Spinal cord (tissue), 10 donors: ENCODE results near the gene CRBN. TPM values are rescaled to one million over a fixed set of nuclear protein-coding genes. Genes with fewer than 3 reads are reported as not detected.
A peak's percentile ranks its signal among the peaks of the same experiment; 100 is the strongest.

Experiments
- DNase-seq, 6 donors: peaks; one replicate each; pipeline versions ENCODE4 v3.0.0 to v3.0.0-alpha.2; 2013 to 2015; ENCODE audit warnings: low spot score in 6 of 6, low read depth in 4 of 6
- H3K27ac ChIP-seq: one replicate; pipeline ENCODE4 v1.5.1; 2013; ENCODE audit warnings: low read depth, low read length, control low read depth
- H3K27me3 ChIP-seq: one replicate; pipeline ENCODE4 v1.6.1; 2013; ENCODE audit warnings: low read length; ENCODE audit not compliant: control insufficient read depth, insufficient read depth
- H3K36me3 ChIP-seq: one replicate; pipeline ENCODE4 v1.6.1; 2013; ENCODE audit warnings: low read length; ENCODE audit not compliant: control insufficient read depth, insufficient read depth
- H3K4me1 ChIP-seq: one replicate; pipeline ENCODE4 v1.6.1; 2013; ENCODE audit warnings: low read length; ENCODE audit not compliant: control insufficient read depth, insufficient read depth
- H3K4me3 ChIP-seq: one replicate; pipeline ENCODE4 v1.5.1; 2013; ENCODE audit warnings: low read depth, low read length, control low read depth
- H3K9me3 ChIP-seq: one replicate; pipeline ENCODE4 v1.6.1; 2013; ENCODE audit warnings: low read length; ENCODE audit not compliant: control insufficient read depth, insufficient read depth
- WGBS: methylation state at CpG from one replicate; pipeline ENCODE4 v1.1.5; 2013; ENCODE audit warnings: missing lambda C conversion rate; ENCODE audit not compliant: insufficient coverage; 5-methylcytosine and 5-hydroxymethylcytosine counted together
- polyA plus RNA-seq, 2 donors: library from polyadenylated mRNA; unstranded; fragments of 120-200 nt; gene quantifications; one replicate each; pipeline ENCODE4 v1.2.1, GENCODE V29; 2013; ENCODE audit not compliant: insufficient read length in 2 of 2
- total RNA-seq, 2 donors: library from RNA; depleted of rRNA in 1 of 2; stranded (reverse); fragments of 120-200 nt in 1 of 2; fragments of >200 nt in 1 of 2; gene quantifications; one replicate each; pipeline versions ENCODE4 v1.2.3 to v1.2.4, GENCODE V29; 2013 to 2014
- donor health status: healthy.

CRBN gene
- total and polyA plus RNA-seq, 4 donors: 54.2 to 170 (median 75.2) TPM

GRCh38 chr3:3151513-3151912 lies 28.0 kb downstream of the CRBN start:
- no peaks in the 10 kb centered on the region for H3K9me3 ChIP-seq
- no peaks in the 10 kb centered on the region for H3K27me3 ChIP-seq
- no CpG with 5 or more reads among the region's 1 CpG for WGBS
- H3K36me3 ChIP-seq: peaks cover 4% of the 10 kb centered on the region
- no peaks in the 10 kb centered on the region for H3K4me1 ChIP-seq
- no peak for DNase-seq
- H3K27ac ChIP-seq: no peak overlapping the region
- H3K4me3 ChIP-seq: no peak overlapping the region

DNA sequence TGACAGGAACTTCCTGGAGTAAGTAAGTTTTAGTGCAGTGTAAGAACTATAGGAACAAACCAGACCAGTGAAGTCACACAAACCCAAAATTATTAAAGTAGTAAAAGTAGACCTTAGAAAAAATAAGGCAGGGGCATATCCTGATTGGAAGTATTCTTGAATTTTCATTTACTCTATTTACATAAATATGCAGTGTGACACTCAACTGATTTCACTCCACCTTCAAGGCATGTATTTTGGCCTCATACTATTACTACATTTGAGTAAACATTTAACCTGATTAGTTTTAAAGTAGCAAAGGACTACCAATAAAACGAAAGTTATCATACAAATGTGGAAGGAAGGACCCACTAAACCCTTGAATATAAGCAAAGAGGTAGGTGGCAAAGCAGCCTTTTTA lies 29.9 kb downstream of the CRBN start:
- Histone ChIP-seq H3K27ac (no peak overlapping the region), H3K27me3 (no peaks in the 10 kb centered on the region), H3K36me3 (peaks cover 4% of the 10 kb centered on the region), H3K4me1 (no peaks in the 10 kb centered on the region), H3K4me3 (no peak overlapping the region), H3K9me3 (no peaks in the 10 kb centered on the region)
- no peak for DNase-seq
- no CpG with 5 or more reads among the region's 1 CpG for WGBS

DNA sequence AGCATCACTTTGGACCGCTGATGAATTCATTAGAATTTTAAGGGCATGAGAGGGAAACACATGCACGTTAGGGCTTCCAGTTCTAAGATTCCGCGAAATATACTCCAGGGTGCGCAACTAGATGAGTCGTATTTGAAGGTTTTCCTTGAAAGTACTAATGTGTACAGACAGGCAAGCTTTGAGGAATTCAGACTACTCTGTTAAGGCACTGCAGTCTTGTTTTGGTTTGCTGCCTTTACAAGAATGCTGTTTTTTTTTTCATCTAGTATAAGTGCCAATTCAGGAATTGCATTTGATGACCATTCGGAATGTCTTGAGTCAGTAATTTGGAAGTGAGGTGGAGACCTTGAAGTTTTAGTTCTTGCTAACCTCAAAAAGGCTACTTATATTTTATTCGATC lies 33.7 kb downstream of the CRBN start:
- peaks cover 8% of the 10 kb centered on the region for H3K36me3 ChIP-seq
- no peaks in the 10 kb centered on the region for H3K4me1 ChIP-seq
- no peak overlapping the region for H3K4me3 ChIP-seq
- whole genome bisulfite sequencing: 81% methylated on average over 5 of the region's 8 CpGs
- no peak for DNase-seq
- H3K9me3 ChIP-seq: no peaks in the 10 kb centered on the region
- no peak overlapping the region for H3K27ac ChIP-seq
- H3K27me3 ChIP-seq: no peaks in the 10 kb centered on the region

- peak overlapping the region; percentile 6 for H3K27ac ChIP-seq
Measured at GRCh38 chr3:3141939-3142338, 37.6 kb downstream of the CRBN start.

GRCh38 chr3:3137526-3137925 lies 42.0 kb downstream of the CRBN start:
- DNase-seq: no peak
- Histone ChIP-seq H3K4me1 (no peaks in the 10 kb centered on the region), H3K4me3 (no peak overlapping the region), H3K9me3 (no peaks in the 10 kb centered on the region), H3K27me3 (no peaks in the 10 kb centered on the region), H3K36me3 (peaks cover 8% of the 10 kb centered on the region), H3K27ac (no peak overlapping the region)
- WGBS: 95% methylated on average over 2 of the region's 6 CpGs

More at GRCh38 chr3:3141939-3142338, 37.6 kb downstream of the CRBN start:
- Histone ChIP-seq H3K4me3 (no peak overlapping the region), H3K36me3 (peaks cover 15% of the 10 kb centered on the region), H3K4me1 (no peaks in the 10 kb centered on the region), H3K27me3 (no peaks in the 10 kb centered on the region), H3K9me3 (no peaks in the 10 kb centered on the region)
- DNase-seq: no peak

GRCh38 chr3:3134750-3135448 lies 44.6 kb downstream of the CRBN start:
- H3K27me3 ChIP-seq: no peaks in the 10 kb centered on the region
- H3K9me3 ChIP-seq: no peaks in the 10 kb centered on the region
- 95% methylated on average over 3 of the region's 4 CpGs for WGBS
- no peaks in the 10 kb centered on the region for H3K4me1 ChIP-seq
- no peak overlapping the region for H3K4me3 ChIP-seq
- DNase-seq: no peak
- H3K36me3 ChIP-seq: peaks cover 10% of the 10 kb centered on the region
- no peak overlapping the region for H3K27ac ChIP-seq

DNA sequence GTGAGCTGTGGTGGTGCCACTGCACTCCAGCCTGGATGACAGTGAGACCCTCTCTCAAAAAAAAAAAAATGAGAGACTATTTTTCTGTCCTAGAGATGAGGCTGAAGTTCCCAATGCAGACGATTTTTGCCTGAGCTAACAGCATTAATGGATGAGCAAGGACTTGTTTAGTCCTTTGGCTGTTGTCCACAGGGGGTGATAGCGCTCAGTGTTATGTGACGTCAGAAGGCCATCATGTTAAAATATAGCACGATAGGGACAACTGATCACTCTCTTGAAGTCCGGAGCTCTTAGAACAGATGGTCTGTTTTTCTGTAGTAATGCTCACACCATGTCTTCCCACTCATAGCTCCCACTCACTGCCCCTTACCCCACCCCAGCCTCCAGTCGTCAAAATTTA lies 46.0 kb downstream of the CRBN start:
- no peak overlapping the region for H3K27ac ChIP-seq
- peaks cover 10% of the 10 kb centered on the region for H3K36me3 ChIP-seq
- no peaks in the 10 kb centered on the region for H3K9me3 ChIP-seq
- peak in 1 of 6 donors; percentile 63 for DNase-seq
- H3K4me1 ChIP-seq: no peaks in the 10 kb centered on the region
- no peaks in the 10 kb centered on the region for H3K27me3 ChIP-seq
- WGBS: 74% methylated on average over 4 of the region's 6 CpGs
- no peak overlapping the region for H3K4me3 ChIP-seq

- Histone ChIP-seq H3K4me1 (peaks cover 17% of the 10 kb centered on the region), H3K27me3 (no peaks in the 10 kb centered on the region), H3K36me3 (peaks cover 10% of the 10 kb centered on the region), H3K27ac (no peak overlapping the region), H3K4me3 (no peak overlapping the region), H3K9me3 (no peaks in the 10 kb centered on the region)
- WGBS: 80% methylated on average over 5 of the region's 5 CpGs
- no peak for DNase-seq
Measured at GRCh38 chr3:3129579-3129978, 49.9 kb downstream of the CRBN start.

DNA sequence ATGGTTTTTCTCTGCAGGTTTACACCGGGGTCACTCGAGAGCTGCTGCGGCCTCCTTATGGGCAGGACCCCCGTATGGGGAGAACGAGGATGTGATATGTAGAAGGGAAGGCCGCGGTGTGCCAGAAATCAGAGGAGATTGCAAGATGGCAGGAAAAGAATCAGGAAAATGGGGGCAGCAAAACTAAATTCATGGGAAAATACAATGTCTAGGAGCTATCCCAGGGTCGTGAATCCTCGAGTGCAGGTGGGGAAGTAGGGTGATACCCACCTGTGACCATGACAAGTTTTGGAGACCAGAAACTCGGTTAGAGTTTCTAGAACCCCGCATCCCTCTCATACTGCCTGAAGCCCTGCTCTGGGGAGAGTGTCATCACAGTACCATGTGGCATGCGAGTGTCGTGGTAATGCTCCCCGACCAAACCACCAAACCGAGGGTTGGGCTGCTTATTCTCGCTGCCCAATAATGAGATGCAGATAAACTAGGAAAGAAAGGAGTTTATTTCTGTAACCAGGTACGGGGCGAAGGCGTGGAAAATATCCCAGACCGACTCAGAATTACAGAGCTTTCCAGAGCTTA lies 52.0 kb downstream of the CRBN start:
- WGBS: 33% methylated on average over 14 of the region's 20 CpGs
- peaks cover 17% of the 10 kb centered on the region for H3K4me1 ChIP-seq
- no peaks in the 10 kb centered on the region for H3K9me3 ChIP-seq
- no peaks in the 10 kb centered on the region for H3K27me3 ChIP-seq
- DNase-seq: no peak
- peaks cover 10% of the 10 kb centered on the region for H3K36me3 ChIP-seq
- peak overlapping the region; percentile 98 for H3K4me3 ChIP-seq
- H3K27ac ChIP-seq: peak overlapping the region; percentile 86
